ENCODE measurements around the gene TET1.

DNA sequence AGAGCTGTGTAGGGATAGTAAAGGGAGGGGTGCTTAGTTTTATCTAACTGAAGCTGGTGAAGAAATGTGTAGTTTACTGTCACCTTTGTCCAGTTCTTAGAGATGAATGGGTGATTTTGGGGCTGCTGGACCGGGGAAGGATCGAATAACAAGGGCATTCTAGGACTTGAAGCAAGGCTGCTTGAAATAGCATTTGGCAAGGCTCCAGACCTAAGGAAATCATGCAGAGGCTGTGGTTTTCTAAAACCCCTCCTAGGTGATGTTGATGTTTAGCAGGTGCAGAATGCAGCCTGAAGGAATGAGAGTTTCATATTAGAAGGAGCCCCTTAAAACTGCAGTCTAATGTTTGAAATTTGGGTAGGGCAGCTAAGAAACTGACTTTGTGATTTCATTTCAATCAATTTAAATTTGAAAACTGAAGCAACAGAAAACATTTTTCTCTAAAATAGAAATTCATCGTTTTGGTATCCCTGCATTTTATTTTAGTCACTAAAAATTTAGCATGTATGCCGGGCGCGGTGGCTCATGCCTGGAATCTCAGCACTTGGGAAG, 68.5 kb downstream of the TET1 start:
- no peak for TF ChIP-seq EZH2 (IDR thresholded peaks at IDR 0.05; ENCODE audit: insufficient read depth, poor library complexity, severe bottlenecking)
- no peak for TF ChIP-seq EZH2phosphoT487 (IDR thresholded peaks at IDR 0.05; ENCODE audit: insufficient read depth, low read depth)
